Calu3 (cell line): ENCODE measurements around the gene CITED2. TPM values are rescaled to one million over a fixed set of nuclear protein-coding genes. Genes with fewer than 3 reads are reported as not detected.

Experiments used
- BruUV-seq: library from RNA; stranded (reverse); fragments of 400-500 nt; replicated peaks from 2 replicates; lab custom pipeline; 2021; lab: Mats Ljungman, UMichigan
- CTCF ChIA-PET: fragments of 300-600 bp; sonication (Branson Sonifier 250); formaldehyde crosslinking; loops from one replicate; lab custom pipeline; 2022; ENCODE audit warnings: antibody characterized with exemption; lab: Charles Lee
- DNase-seq: peaks from one replicate; pipeline ENCODE4 v3.0.0; 2022
- H3K27ac Mint-ChIP-seq: one replicate; pipeline ENCODE4 v1.8.0; 2022; ENCODE audit warnings: mixed read lengths; ENCODE audit not compliant: unreplicated experiment
- H3K27me3 Mint-ChIP-seq: one replicate; pipeline ENCODE4 v1.8.0; 2022; ENCODE audit warnings: mixed read lengths; ENCODE audit not compliant: unreplicated experiment
- H3K36me3 Mint-ChIP-seq: one replicate; pipeline ENCODE4 v1.8.0; 2022; ENCODE audit warnings: mild to moderate bottlenecking, moderate library complexity, mixed read lengths; ENCODE audit not compliant: insufficient read depth, unreplicated experiment
- H3K4me1 Mint-ChIP-seq: one replicate; pipeline ENCODE4 v1.8.0; 2022; ENCODE audit warnings: mild to moderate bottlenecking, low read depth, mixed read lengths; ENCODE audit not compliant: unreplicated experiment
- H3K4me3 Mint-ChIP-seq: one replicate; pipeline ENCODE4 v1.8.0; 2022; ENCODE audit warnings: mild to moderate bottlenecking, low read depth, moderate library complexity, mixed read lengths; ENCODE audit not compliant: unreplicated experiment
- H3K9me3 Mint-ChIP-seq: one replicate; pipeline ENCODE4 v1.8.0; 2022; ENCODE audit warnings: low read depth, mixed read lengths; ENCODE audit not compliant: unreplicated experiment
- CTCF ChIP-seq: fragments of 200-600 bp; IDR thresholded peaks from one replicate; pipeline ENCODE4 v1.8.0; 2022; ENCODE audit warnings: antibody characterized with exemption; ENCODE audit not compliant: unreplicated experiment
- intact Hi-C: fragments of 100-400 bp; cut with micrococcal nuclease; formaldehyde crosslinking; loops from one replicate; pipeline ENCODE4 v1.10.0; 2022; ENCODE audit not compliant: unreplicated experiment
- total RNA-seq: library from RNA; stranded (reverse); gene quantifications from 2 replicates; pipeline ENCODE4 v1.2.3, GENCODE V29; 2022

Gene CITED2
- total RNA-seq, 1 experiment from 2014 or later: 21.4 TPM

GRCh38 chr6:139407718-139408222 lies 33.3 kb upstream of the CITED2 start:
- intact Hi-C loops: no loop called here
- no peak for DNase-seq

GRCh38 chr6:139406577-139407343 lies 32.3 kb upstream of the CITED2 start:
- H3K27ac Mint-ChIP-seq: no peak overlapping the region
- BruUV-seq: no TSS peak
- no peaks in the 10 kb centered on the region for H3K27me3 Mint-ChIP-seq
- no peak overlapping the region for H3K4me3 Mint-ChIP-seq
- peaks cover 11% of the 10 kb centered on the region for H3K4me1 Mint-ChIP-seq
- no peak for DNase-seq
- no peak for TF ChIP-seq CTCF
- H3K9me3 Mint-ChIP-seq: no peaks in the 10 kb centered on the region
- CTCF ChIA-PET: no interaction called here
- no peaks in the 10 kb centered on the region for H3K36me3 Mint-ChIP-seq
- intact Hi-C loops: no loop called here

More at GRCh38 chr6:139407718-139408222, 33.3 kb upstream of the CITED2 start:
- Mint-ChIP-seq H3K27me3 (no peaks in the 10 kb centered on the region), H3K4me3 (no peak overlapping the region), H3K27ac (no peak overlapping the region), H3K36me3 (no peaks in the 10 kb centered on the region), H3K9me3 (no peaks in the 10 kb centered on the region), H3K4me1 (peaks cover 11% of the 10 kb centered on the region)
- no peak for TF ChIP-seq CTCF
- no TSS peak for BruUV-seq
- CTCF ChIA-PET: no interaction called here

GRCh38 chr6:139402876-139403386 lies 28.5 kb upstream of the CITED2 start:
- H3K4me3 Mint-ChIP-seq: no peak overlapping the region
- H3K27me3 Mint-ChIP-seq: no peaks in the 10 kb centered on the region
- TF ChIP-seq CTCF: no peak
- CTCF ChIA-PET: no interaction called here
- H3K36me3 Mint-ChIP-seq: no peaks in the 10 kb centered on the region
- no peaks in the 10 kb centered on the region for H3K9me3 Mint-ChIP-seq
- intact Hi-C loops: no loop called here
- BruUV-seq: no TSS peak
- DNase-seq: no peak
- H3K27ac Mint-ChIP-seq: no peak overlapping the region
- peaks cover 7% of the 10 kb centered on the region for H3K4me1 Mint-ChIP-seq

- H3K27ac Mint-ChIP-seq: no peak overlapping the region
- no peak for TF ChIP-seq CTCF
- no peak for DNase-seq
- H3K27me3 Mint-ChIP-seq: no peaks in the 10 kb centered on the region
- H3K4me1 Mint-ChIP-seq: peaks cover 10% of the 10 kb centered on the region
- intact Hi-C loops: no loop called here
- H3K36me3 Mint-ChIP-seq: no peaks in the 10 kb centered on the region
- H3K9me3 Mint-ChIP-seq: no peaks in the 10 kb centered on the region
- no peak overlapping the region for H3K4me3 Mint-ChIP-seq
- CTCF ChIA-PET: no interaction called here
- BruUV-seq: no TSS peak
Measured at GRCh38 chr6:139398658-139399057, 24.2 kb upstream of the CITED2 start.
